ENCODE measurements around the gene ASIC4.

ASIC4 gene

DNA sequence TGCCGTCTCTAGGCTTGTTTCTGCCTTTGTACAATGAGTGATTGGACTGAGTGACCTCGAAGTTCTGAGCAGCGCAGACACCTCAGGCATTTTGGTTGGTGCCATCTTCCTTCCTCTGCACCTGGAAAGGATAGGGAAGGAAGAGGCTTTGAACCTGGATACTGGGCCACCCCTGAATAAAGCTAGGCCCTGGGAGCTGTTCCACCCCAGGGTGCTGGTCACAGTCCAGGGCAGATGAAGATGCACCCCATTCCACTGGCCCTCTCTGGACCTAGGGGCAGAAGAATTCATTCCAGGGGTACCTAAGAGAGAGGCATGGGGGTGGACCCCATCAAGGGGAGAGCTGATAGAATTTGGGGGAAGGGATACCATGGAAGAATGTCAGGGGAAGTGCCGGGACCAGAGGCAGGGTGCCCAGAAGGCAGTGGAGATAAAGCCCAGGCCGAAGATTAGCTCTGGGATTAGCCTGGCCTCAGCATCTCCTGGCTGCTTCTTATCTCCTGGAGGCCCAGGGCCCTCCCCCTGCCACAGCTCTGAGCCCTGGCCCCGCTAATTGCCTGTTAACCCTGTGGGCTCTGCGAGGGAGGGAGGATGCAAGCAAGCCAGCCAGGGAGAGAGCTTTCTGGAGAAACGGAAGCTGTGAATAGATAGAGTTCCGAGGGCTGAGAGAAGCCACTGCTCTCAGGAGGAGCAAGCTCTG lies 11.4 kb downstream of the ASIC4 start:
- no peak for DNase-seq (ENCODE audit: low read depth)
- TF ChIP-seq, protein P1, sequence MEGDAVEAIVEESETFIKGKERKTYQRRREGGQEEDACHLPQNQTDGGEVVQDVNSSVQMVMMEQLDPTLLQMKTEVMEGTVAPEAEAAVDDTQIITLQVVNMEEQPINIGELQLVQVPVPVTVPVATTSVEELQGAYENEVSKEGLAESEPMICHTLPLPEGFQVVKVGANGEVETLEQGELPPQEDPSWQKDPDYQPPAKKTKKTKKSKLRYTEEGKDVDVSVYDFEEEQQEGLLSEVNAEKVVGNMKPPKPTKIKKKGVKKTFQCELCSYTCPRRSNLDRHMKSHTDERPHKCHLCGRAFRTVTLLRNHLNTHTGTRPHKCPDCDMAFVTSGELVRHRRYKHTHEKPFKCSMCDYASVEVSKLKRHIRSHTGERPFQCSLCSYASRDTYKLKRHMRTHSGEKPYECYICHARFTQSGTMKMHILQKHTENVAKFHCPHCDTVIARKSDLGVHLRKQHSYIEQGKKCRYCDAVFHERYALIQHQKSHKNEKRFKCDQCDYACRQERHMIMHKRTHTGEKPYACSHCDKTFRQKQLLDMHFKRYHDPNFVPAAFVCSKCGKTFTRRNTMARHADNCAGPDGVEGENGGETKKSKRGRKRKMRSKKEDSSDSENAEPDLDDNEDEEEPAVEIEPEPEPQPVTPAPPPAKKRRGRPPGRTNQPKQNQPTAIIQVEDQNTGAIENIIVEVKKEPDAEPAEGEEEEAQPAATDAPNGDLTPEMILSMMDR (IDR thresholded peaks at IDR 0.05; ENCODE audit: low read depth, low read length, missing control alignments), result no peak
- H3K4me3 ChIP-seq (ENCODE audit: low read depth, low read length), result no peak overlapping the region
- in situ Hi-C loops (cut with HindIII; ENCODE audit: low sequenced_read_pairs), result loop anchor here (25.0 kb wide), 1 partner anchor 113 kb away; the partner anchor contains the start of gene DES

DNA sequence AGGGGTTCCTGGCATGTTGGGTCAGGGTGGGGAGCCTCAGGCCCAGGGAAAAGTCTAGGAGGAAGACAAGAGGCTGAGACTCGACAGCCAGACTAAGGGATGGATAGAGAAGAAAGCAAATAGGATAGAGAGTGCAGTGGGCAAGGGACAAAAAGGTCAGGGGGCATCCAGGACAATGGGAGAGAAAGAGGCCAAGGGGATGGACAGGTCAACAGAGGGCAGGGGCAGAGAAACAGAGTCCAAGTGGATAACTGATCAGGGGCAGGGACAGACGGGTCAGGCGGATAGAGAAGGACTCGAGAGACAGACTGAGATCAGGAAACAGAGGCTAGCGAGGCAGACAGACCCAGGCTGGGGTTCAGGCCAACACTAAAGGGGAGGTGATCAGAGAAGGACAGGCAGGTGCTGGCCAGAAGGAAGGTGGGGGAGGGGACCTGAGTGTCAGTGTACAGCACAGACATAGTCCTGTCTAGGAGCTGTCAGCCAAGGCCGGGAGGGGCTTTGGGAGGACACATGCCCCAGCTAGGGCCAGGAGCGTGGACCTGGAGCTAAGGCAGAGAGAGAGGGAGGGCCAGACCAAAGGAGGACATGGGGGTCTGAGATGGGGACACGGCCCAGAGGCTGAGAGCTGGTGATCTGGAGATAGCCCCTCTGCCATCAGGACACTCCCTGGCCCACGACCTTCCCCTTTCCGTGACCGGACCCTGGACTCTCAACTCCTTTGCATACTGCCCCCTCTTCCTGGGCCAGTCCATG lies 12.2 kb downstream of the ASIC4 start:
- no peak for DNase-seq (ENCODE audit: low read depth)
- in situ Hi-C loops (cut with HindIII; ENCODE audit: low sequenced_read_pairs), result loop anchor here (25.0 kb wide), 1 partner anchor 114 kb away; the partner anchor contains the start of gene DES
- H3K4me3 ChIP-seq (ENCODE audit: low read depth, low read length), result no peak overlapping the region
- TF ChIP-seq, protein P1 (IDR thresholded peaks at IDR 0.05; ENCODE audit: low read depth, low read length, missing control alignments), result no peak

DNA sequence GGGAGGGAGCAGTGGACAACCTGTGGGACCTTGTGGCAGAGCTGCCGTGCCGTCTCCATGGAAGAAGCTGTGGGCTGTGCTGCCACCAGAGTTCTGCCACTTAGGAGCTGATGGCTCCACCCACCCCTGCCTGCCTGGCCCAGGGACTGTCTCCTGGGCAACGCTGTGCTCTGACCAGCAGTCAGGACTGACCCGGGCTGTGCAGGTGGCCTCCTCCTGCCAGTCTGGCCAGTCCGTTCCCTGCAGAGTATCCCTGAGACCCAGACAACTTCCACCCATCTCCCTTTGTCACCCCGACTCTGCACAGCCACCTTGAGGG lies 12.8 kb downstream of the ASIC4 start:
- in situ Hi-C loops (cut with HindIII; ENCODE audit: low sequenced_read_pairs), result loop anchor here (25.0 kb wide), 1 partner anchor 115 kb away; the partner anchor contains the start of gene DES
- DNase-seq (ENCODE audit: low read depth), result no peak
- no peak overlapping the region for H3K4me3 ChIP-seq (ENCODE audit: low read depth, low read length)
- TF ChIP-seq, protein P1 (IDR thresholded peaks at IDR 0.05; ENCODE audit: low read depth, low read length, missing control alignments), result no peak

DNA sequence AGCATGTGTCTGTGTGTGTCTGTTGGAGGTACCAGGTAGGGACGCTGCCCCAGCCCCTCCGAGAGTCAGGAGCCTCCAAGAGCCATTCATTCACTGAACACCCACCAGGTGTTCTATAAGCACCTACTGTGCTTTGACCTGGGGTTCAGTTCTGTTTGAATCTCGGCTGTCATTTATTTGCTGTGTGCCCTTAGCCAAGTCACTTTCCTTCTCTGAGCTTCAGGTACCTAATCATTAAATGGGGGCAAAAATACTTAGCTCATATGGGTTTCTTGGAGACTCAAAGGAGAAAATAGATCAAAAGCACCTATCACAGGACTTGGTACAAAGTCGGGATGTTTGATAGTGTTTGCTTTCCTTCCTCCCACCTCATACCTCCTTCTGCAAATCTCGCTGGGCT lies 13.2 kb downstream of the ASIC4 start:
- DNase-seq (ENCODE audit: low read depth), result no peak
- H3K4me3 ChIP-seq (ENCODE audit: low read depth, low read length), result no peak overlapping the region
- TF ChIP-seq, protein P1 (IDR thresholded peaks at IDR 0.05; ENCODE audit: low read depth, low read length, missing control alignments), result no peak
- in situ Hi-C loops (cut with HindIII; ENCODE audit: low sequenced_read_pairs), result loop anchor here (25.0 kb wide), 1 partner anchor 115 kb away; the partner anchor contains the start of gene DES

DNA sequence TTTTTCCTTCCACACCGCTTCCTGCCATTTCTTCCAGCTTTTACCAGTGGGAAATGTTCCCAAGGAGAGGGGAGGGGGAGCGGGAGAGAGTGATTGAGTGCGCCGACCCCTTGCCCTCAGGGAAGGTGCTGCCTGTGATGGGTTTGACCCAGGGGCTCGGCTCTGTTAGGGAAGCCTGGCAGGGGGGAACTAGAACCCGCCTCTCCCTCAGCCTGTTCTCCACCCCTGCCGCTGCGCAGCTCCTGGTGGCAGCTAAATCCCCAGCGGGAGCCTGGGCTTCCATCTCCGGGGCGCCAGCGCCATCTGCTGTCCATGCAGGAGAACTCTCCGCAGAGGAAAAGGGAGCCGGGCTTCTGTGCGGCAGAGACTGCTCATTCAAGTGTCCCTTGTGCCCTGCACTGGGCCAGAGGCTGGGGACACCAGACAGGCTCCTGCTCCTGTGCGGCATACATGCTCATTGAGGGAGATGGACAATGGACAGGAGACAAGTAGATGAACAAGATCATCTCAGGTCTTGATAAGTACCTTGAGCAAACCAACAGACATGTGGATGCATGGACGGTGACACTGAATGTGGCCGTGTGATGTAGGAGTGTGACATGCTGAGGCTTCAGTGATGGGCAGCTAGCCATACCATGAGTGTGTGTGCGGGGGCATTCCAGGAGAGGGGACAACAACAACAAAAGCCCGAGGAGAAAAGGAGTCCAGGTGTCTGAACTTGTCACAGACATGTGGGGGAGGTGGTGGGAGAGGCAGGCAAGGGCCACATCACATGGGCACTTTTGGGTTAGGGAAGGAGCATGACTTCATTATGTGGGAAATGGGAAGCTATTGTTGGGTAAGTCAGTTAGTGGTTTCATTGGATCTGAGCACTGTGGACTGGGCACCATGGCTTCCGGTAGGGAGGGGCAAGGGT lies 16.0 kb downstream of the ASIC4 start:
- DNase-seq (ENCODE audit: low read depth), result peak; percentile 60
- TF ChIP-seq, protein P1 (IDR thresholded peaks at IDR 0.05; ENCODE audit: low read depth, low read length, missing control alignments), result peak; percentile 93
- in situ Hi-C loops (cut with HindIII; ENCODE audit: low sequenced_read_pairs), result loop anchor here (25.0 kb wide), 1 partner anchor 118 kb away; the partner anchor contains the start of gene DES
- peak overlapping the region; percentile 23 for H3K4me3 ChIP-seq (ENCODE audit: low read depth, low read length)
